Heart left ventricle (tissue), 16 donors: ENCODE results near the gene ADAMTSL1. TPM values are rescaled to one million over a fixed set of nuclear protein-coding genes. Genes with fewer than 3 reads are reported as not detected.

ENCODE experiments used
- ATAC-seq, 4 donors: fragments of 200-7000 bp; cut with Tn5 transposase; one replicate each; pipeline ENCODE4 v1.9.1; 2020 to 2022; ENCODE audit warnings: moderate library complexity in 4 of 4, mild to moderate bottlenecking in 3 of 4, moderate number of reproducible peaks in 1 of 4
- DNase-seq, 5 donors: peaks; one replicate each; pipeline ENCODE4 v3.0.0-alpha.2; 2020
- H3K27ac ChIP-seq, 12 donors: fragments of 200-600 bp; sonication (generic) in 4 of 12; one replicate each; pipeline versions ENCODE4 v1.5.0 to v1.8.0; 2016 to 2022; ENCODE audit warnings: mild to moderate bottlenecking in 2 of 12
- H3K27me3 ChIP-seq, 9 donors: fragments of 200-600 bp; sonication (generic) in 2 of 9; one replicate each; pipeline versions ENCODE4 v1.5.1 to v1.8.0; 2016 to 2022; ENCODE audit warnings: mild to moderate bottlenecking in 3 of 9
- H3K36me3 ChIP-seq, 9 donors: fragments of 200-600 bp; sonication (generic) in 2 of 9; one replicate each; pipeline versions ENCODE4 v1.5.0 to v1.8.0; 2018 to 2022; ENCODE audit warnings: mild to moderate bottlenecking in 2 of 9
- H3K4me1 ChIP-seq, 12 donors: fragments of 200-600 bp; sonication (generic) in 4 of 12; one replicate each; pipeline versions ENCODE4 v1.5.0 to v1.8.0; 2016 to 2022; ENCODE audit warnings: mild to moderate bottlenecking in 3 of 12
- H3K4me3 ChIP-seq, 12 donors: fragments of 200-600 bp; sonication (generic) in 4 of 12; one replicate each; pipeline versions ENCODE4 v1.5.0 to v1.8.0; 2017 to 2022; ENCODE audit warnings: mild to moderate bottlenecking in 9 of 12, moderate library complexity in 4 of 12
- H3K9me3 ChIP-seq, 12 donors: fragments of 200-600 bp; sonication (generic) in 4 of 12; one replicate each; pipeline versions ENCODE4 v1.5.0 to v1.8.0; 2016 to 2022; ENCODE audit warnings: mild to moderate bottlenecking in 1 of 12
- POLR2A ChIP-seq, 2 donors: fragments of 450-650 bp; IDR thresholded peaks; one replicate each; pipeline ENCODE4 v1.6.1; 2017; ENCODE audit warnings: antibody characterized with exemption in 2 of 2, mild to moderate bottlenecking in 2 of 2, moderate library complexity in 2 of 2
- WGBS, 4 donors: extraction: QIAGEN DNeasy Blood & Tissue Kit in 2 of 4; methylation state at CpG; one replicate each; pipeline versions ENCODE4 v1.1.5 to v1.1.7; 2013 to 2018; 5-methylcytosine and 5-hydroxymethylcytosine counted together
- intact Hi-C, 10 donors: fragments of 100-400 bp; cut with DNase I; formaldehyde crosslinking; loops; one replicate each; pipeline versions ENCODE4 v1.11.1 to v1.14.2; 2022
- polyA plus RNA-seq, 2 donors: library from polyadenylated mRNA; stranded (reverse); fragments of 200-250 nt; gene quantifications; one replicate each; pipeline ENCODE4 v1.2.3, GENCODE V29; 2013
- total RNA-seq, 9 donors: library from RNA; depleted of rRNA in 2 of 9; stranded (reverse); fragments of >200 nt in 2 of 9; fragmentation: NEBNext Ultra II Directional in 3 of 9; extraction: Animal tissue kit (Norgen Biotek cat#: 25700) in 3 of 9; gene quantifications; one replicate each; pipeline versions ENCODE4 v1.1.0 to v1.2.4, GENCODE V29; 2016 to 2023
- TF ChIP-seq, protein P1 (sequence below), 12 donors: fragments of 200-600 bp; sonication (generic) in 4 of 12; IDR thresholded peaks; one replicate each; pipeline versions ENCODE4 v1.5.0 to v1.8.0; 2018 to 2022; ENCODE audit warnings: antibody characterized with exemption in 12 of 12, mild to moderate bottlenecking in 5 of 12
- donor health status: ischemic (EF 13 %, LVEDD 7.1; RV severe dilation, severe dysfunction).
- donor health status: healthy with polysubstance abuse.
- donor health status: DM: no; HTN: yes; CAD: no.
- donor health status: DM: no; HTN: no; CAD: no.
- donor health status: ischemic (EF 25% LVEDD 6.9; RV normal size, moderate dysfunction).
- donor health status: ischemic (EF 25% LVEDD 5.7; RV mildly dilated, moderate dysfunction).
- donor health status: healthy.
- donor health status: DM: yes; HTN: yes; CAD: no.
- donor health status: ischemic (EF 35%, LVEDD 5.7; RV mildly dilated, moderate dysfunction).
- donor health status: nonischemic (EF 11% LVEDD 7.7; RV severe dilation, severe dysfunction).
- donor health status: DM: yes; HTN: yes; CAD: no.
- donor health status: PGD.
- donor health status: ischemic (EF 29% LVEDD 5.4; RV normal size, mild dysfunction).
- donor health status: nonischemic (EF 23%, LVEDD 6.1; RV moderate dilation, normal function).

The ADAMTSL1 gene
- total and polyA plus RNA-seq, 11 donors, result 0.46 to 4.7 (median 1.1) TPM

DNA sequence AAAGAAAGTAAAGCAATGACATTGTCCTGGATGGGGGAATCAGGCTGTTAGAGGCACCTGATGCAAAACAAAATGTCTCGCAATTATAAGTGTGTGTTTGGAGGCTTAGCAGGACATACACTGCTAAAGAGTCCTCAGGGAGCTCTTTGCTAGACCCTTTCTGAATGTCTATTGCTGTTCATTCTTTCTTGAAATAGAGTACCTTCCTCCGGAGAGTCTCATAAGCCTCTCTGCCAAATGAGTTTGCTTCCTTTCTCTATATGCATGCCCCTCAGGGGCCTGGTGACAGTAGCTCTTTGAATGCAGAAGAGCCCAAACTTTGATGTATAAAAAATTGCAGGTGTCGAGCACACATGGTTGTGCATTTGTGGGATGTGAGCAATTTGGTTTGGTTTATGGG is 26.4 kb upstream of the ADAMTSL1 start:
- Histone ChIP-seq H3K4me1 (peaks cover 0 to 15% (median 5%) of the 10 kb centered on the region in 12 donors), H3K36me3 (no peaks in the 10 kb centered on the region), H3K4me3 (no peak overlapping the region), H3K9me3 (no peaks in the 10 kb centered on the region), H3K27me3 (no peaks in the 10 kb centered on the region), H3K27ac (peak overlapping the region in 1 of 12 donors; percentile 45)
- intact Hi-C loops, result loop anchor here in 3 of 10 donors (10.0 kb wide), 3 partner anchors 177 to 577 kb away; no protein-coding TSS in a partner anchor
- no peak for DNase-seq
- no peak for TF ChIP-seq POLR2A (IDR thresholded peaks at IDR 0.05)
- TF ChIP-seq, protein P1, sequence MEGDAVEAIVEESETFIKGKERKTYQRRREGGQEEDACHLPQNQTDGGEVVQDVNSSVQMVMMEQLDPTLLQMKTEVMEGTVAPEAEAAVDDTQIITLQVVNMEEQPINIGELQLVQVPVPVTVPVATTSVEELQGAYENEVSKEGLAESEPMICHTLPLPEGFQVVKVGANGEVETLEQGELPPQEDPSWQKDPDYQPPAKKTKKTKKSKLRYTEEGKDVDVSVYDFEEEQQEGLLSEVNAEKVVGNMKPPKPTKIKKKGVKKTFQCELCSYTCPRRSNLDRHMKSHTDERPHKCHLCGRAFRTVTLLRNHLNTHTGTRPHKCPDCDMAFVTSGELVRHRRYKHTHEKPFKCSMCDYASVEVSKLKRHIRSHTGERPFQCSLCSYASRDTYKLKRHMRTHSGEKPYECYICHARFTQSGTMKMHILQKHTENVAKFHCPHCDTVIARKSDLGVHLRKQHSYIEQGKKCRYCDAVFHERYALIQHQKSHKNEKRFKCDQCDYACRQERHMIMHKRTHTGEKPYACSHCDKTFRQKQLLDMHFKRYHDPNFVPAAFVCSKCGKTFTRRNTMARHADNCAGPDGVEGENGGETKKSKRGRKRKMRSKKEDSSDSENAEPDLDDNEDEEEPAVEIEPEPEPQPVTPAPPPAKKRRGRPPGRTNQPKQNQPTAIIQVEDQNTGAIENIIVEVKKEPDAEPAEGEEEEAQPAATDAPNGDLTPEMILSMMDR (IDR thresholded peaks at IDR 0.05), result no peak
- 63 to 66% (median 65%) methylated on average over 3 of the region's 3 CpGs for WGBS, 4 donors
- ATAC-seq, result peak in 2 of 4 donors; percentile 10 to 36

DNA sequence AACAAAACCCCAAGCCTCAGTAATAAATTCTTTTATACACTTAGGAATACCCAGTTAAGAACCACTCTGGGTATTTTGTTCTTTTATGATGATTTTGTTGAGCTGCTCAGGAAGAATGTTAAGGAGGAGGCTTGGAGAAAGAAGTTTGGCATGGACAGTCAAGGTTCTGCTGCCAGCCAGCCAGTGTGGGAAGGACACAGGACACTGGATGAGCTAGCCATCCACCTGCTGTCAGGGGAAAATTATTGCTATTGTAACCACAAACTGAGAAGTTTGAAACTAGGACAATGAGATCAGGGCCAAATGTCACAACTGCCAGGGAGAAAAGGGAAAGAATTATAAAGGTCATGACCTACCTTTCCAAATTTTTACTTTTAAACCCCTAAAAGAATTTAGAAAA is 25.9 kb upstream of the ADAMTSL1 start:
- intact Hi-C loops, result loop anchor here in 3 of 10 donors (10.0 kb wide), 3 partner anchors 177 to 577 kb away; no protein-coding TSS in a partner anchor
- no peak for ATAC-seq
- Histone ChIP-seq H3K27ac (no peak overlapping the region), H3K4me1 (peaks cover 0 to 12% (median 5%) of the 10 kb centered on the region in 12 donors), H3K27me3 (no peaks in the 10 kb centered on the region), H3K36me3 (no peaks in the 10 kb centered on the region), H3K9me3 (no peaks in the 10 kb centered on the region), H3K4me3 (no peak overlapping the region)
- TF ChIP-seq, protein P1 (IDR thresholded peaks at IDR 0.05), result no peak
- no peak for TF ChIP-seq POLR2A (IDR thresholded peaks at IDR 0.05)
- no peak for DNase-seq

DNA sequence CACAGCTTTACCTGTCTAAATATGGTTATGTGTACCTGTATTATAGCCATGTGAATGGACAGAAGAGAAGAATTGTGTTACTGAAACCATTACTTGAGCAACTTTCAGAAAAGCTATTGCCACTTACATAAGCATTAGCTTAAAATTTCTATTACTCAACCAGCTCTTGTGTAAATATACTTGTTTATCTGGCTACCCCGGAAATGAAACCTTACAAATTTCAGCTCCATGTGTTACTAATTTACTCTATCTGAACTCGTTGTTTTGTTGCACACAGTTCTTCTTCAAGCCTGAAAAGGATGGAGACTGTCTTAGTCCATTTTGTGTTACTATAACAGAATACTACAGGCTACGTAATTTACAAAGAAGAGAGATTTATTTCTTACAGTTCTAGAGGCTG is 22.5 kb upstream of the ADAMTSL1 start:
- TF ChIP-seq, protein P1 (IDR thresholded peaks at IDR 0.05), result no peak
- TF ChIP-seq POLR2A (IDR thresholded peaks at IDR 0.05), result no peak
- DNase-seq, result no peak
- Histone ChIP-seq H3K9me3 (no peaks in the 10 kb centered on the region), H3K36me3 (no peaks in the 10 kb centered on the region), H3K4me1 (peaks cover 0 to 11% (median 5%) of the 10 kb centered on the region in 12 donors), H3K27ac (no peak overlapping the region), H3K4me3 (no peak overlapping the region), H3K27me3 (no peaks in the 10 kb centered on the region)
- intact Hi-C loops, result no loop called here
- ATAC-seq, result no peak
- 76 to 84% (median 79%) methylated on average over 3 of the region's 3 CpGs for WGBS, 4 donors

DNA sequence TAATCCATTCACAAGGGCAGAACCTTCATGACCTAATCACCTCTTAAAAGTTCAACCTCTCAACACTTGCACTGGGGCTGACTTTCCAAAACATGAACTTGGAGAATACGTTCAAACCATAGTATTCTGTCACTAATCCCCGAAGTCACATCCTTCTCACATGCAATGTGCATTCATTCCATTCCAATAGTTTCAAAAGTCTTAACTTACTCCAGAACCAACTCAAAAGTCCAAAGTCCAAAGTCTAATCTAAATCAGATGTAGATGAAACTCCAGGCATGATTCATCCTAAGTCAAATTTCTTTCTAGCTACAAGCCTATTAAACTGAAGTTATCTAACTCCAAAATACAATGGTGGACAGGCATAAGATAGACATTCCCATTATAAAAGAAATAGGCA is 21.7 kb upstream of the ADAMTSL1 start:
- 91 to 97% (median 94%) methylated on average over 2 of the region's 2 CpGs for WGBS, 4 donors
- ATAC-seq (no peak), DNase-seq (no peak)
- Histone ChIP-seq H3K4me1 (peaks cover 0 to 7% (median 4%) of the 10 kb centered on the region in 12 donors), H3K4me3 (no peak overlapping the region), H3K27ac (no peak overlapping the region), H3K9me3 (no peaks in the 10 kb centered on the region), H3K36me3 (no peaks in the 10 kb centered on the region), H3K27me3 (no peaks in the 10 kb centered on the region)
- intact Hi-C loops, result no loop called here
- TF ChIP-seq POLR2A (IDR thresholded peaks at IDR 0.05), result no peak
- TF ChIP-seq, protein P1 (IDR thresholded peaks at IDR 0.05), result no peak
